Urinary bladder (tissue), 4 donors: ENCODE results near the gene BMPER. TPM values are rescaled to one million over a fixed set of nuclear protein-coding genes. Genes with fewer than 3 reads are reported as not detected.
A peak's percentile ranks its signal among the peaks of the same experiment; 100 is the strongest.

ENCODE experiments used
- DNase-seq: peaks from one replicate; pipeline ENCODE4 v3.0.0-alpha.2; 2015; ENCODE audit errors: extremely low spot score
- H3K27ac ChIP-seq: one replicate; pipeline ENCODE4 v1.5.1; 2013; ENCODE audit warnings: low read depth, mild to moderate bottlenecking, moderate library complexity
- H3K36me3 ChIP-seq: one replicate; pipeline ENCODE4 v1.6.1; 2013; ENCODE audit warnings: mild to moderate bottlenecking, moderate library complexity; ENCODE audit not compliant: insufficient read depth
- H3K4me1 ChIP-seq: one replicate; pipeline ENCODE4 v1.6.1; 2013; ENCODE audit warnings: mild to moderate bottlenecking, moderate library complexity; ENCODE audit not compliant: insufficient read depth
- H3K4me3 ChIP-seq: one replicate; pipeline ENCODE4 v1.5.1; 2013; ENCODE audit warnings: low read depth, low read length
- WGBS: extraction: QIAGEN DNeasy Blood & Tissue Kit; methylation state at CpG from one replicate; pipeline ENCODE4 v1.1.7; 2013; 5-methylcytosine and 5-hydroxymethylcytosine counted together
- polyA plus RNA-seq: library from polyadenylated mRNA; stranded (reverse); fragments of 200-250 nt; gene quantifications from one replicate; pipeline ENCODE4 v1.2.3, GENCODE V29; 2013
- total RNA-seq: library from RNA; depleted of rRNA; stranded (reverse); fragments of >200 nt; gene quantifications from one replicate; pipeline ENCODE4 v1.2.3, GENCODE V29; 2014
- donor health status: healthy with polysubstance abuse.
- donor health status: healthy.

Gene BMPER
- total and polyA plus RNA-seq, 2 donors, result 3.5 to 18.9 TPM

- Histone ChIP-seq H3K4me1 (no peaks in the 10 kb centered on the region), H3K36me3 (no peaks in the 10 kb centered on the region), H3K4me3 (no peak overlapping the region), H3K27ac (no peak overlapping the region)
- DNase-seq, result no peak
- WGBS, result 93% methylated on average over 5 of the region's 5 CpGs
These were observed 44.8 kb downstream of the BMPER start for GRCh38 chr7:33950047-33950714.

- no peak for DNase-seq
These were observed 47.5 kb downstream of the BMPER start for GRCh38 chr7:33952824-33953223.

GRCh38 chr7:33958104-33958503, 52.8 kb downstream of the BMPER start:
- no peaks in the 10 kb centered on the region for H3K36me3 ChIP-seq
- H3K4me3 ChIP-seq, result no peak overlapping the region
- H3K27ac ChIP-seq, result no peak overlapping the region
- no peak for DNase-seq
- H3K4me1 ChIP-seq, result no peaks in the 10 kb centered on the region
- WGBS, result 75% methylated on average over 1 of the region's 1 CpG

More at GRCh38 chr7:33952824-33953223, 47.5 kb downstream of the BMPER start:
- H3K4me3 ChIP-seq, result no peak overlapping the region
- no peaks in the 10 kb centered on the region for H3K36me3 ChIP-seq
- WGBS, result 91% methylated on average over 3 of the region's 3 CpGs
- H3K4me1 ChIP-seq, result no peaks in the 10 kb centered on the region
- H3K27ac ChIP-seq, result no peak overlapping the region

- Histone ChIP-seq H3K4me1 (no peaks in the 10 kb centered on the region), H3K4me3 (no peak overlapping the region), H3K36me3 (no peaks in the 10 kb centered on the region), H3K27ac (no peak overlapping the region)
- 94% methylated on average over 1 of the region's 1 CpG for WGBS
- DNase-seq, result no peak
These were observed 54.3 kb downstream of the BMPER start for GRCh38 chr7:33959676-33960075.

GRCh38 chr7:33961948-33962347, 56.6 kb downstream of the BMPER start:
- Histone ChIP-seq H3K4me1 (no peaks in the 10 kb centered on the region), H3K27ac (no peak overlapping the region), H3K4me3 (no peak overlapping the region), H3K36me3 (no peaks in the 10 kb centered on the region)
- no peak for DNase-seq
- WGBS, result 65% methylated on average over 1 of the region's 1 CpG

GRCh38 chr7:33964417-33965182, 59.3 kb downstream of the BMPER start:
- no peak overlapping the region for H3K27ac ChIP-seq
- no peaks in the 10 kb centered on the region for H3K36me3 ChIP-seq
- H3K4me3 ChIP-seq, result no peak overlapping the region
- DNase-seq, result peak; percentile 8
- H3K4me1 ChIP-seq, result no peaks in the 10 kb centered on the region
- 46% methylated on average over 9 of the region's 9 CpGs for WGBS

- Histone ChIP-seq H3K27ac (no peak overlapping the region), H3K36me3 (no peaks in the 10 kb centered on the region), H3K4me3 (no peak overlapping the region), H3K4me1 (no peaks in the 10 kb centered on the region)
- DNase-seq, result peak; percentile 8
- WGBS, result 82% methylated on average over 2 of the region's 2 CpGs
These were observed 59.9 kb downstream of the BMPER start for GRCh38 chr7:33965183-33965744.

GRCh38 chr7:33968591-33968990, 63.3 kb downstream of the BMPER start:
- 96% methylated on average over 1 of the region's 1 CpG for WGBS
- no peaks in the 10 kb centered on the region for H3K4me1 ChIP-seq
- DNase-seq, result no peak
- no peaks in the 10 kb centered on the region for H3K36me3 ChIP-seq
- no peak overlapping the region for H3K27ac ChIP-seq
- H3K4me3 ChIP-seq, result no peak overlapping the region

GRCh38 chr7:33970536-33970935, 65.2 kb downstream of the BMPER start:
- no peak overlapping the region for H3K4me3 ChIP-seq
- H3K27ac ChIP-seq, result no peak overlapping the region
- H3K36me3 ChIP-seq, result no peaks in the 10 kb centered on the region
- H3K4me1 ChIP-seq, result no peaks in the 10 kb centered on the region
- WGBS, result 90% methylated on average over 5 of the region's 5 CpGs
- no peak for DNase-seq

GRCh38 chr7:33971106-33971505, 65.8 kb downstream of the BMPER start:
- no peak overlapping the region for H3K27ac ChIP-seq
- no peaks in the 10 kb centered on the region for H3K4me1 ChIP-seq
- 86% methylated on average over 3 of the region's 3 CpGs for WGBS
- no peak for DNase-seq
- no peaks in the 10 kb centered on the region for H3K36me3 ChIP-seq
- H3K4me3 ChIP-seq, result no peak overlapping the region

GRCh38 chr7:33973231-33974015, 68.1 kb downstream of the BMPER start:
- no peak overlapping the region for H3K27ac ChIP-seq
- H3K4me1 ChIP-seq, result no peaks in the 10 kb centered on the region
- H3K4me3 ChIP-seq, result no peak overlapping the region
- 85% methylated on average over 5 of the region's 5 CpGs for WGBS
- H3K36me3 ChIP-seq, result no peaks in the 10 kb centered on the region
- DNase-seq, result no peak

- 78% methylated on average over 6 of the region's 6 CpGs for WGBS
- Histone ChIP-seq H3K4me3 (no peak overlapping the region), H3K36me3 (no peaks in the 10 kb centered on the region), H3K27ac (no peak overlapping the region), H3K4me1 (no peaks in the 10 kb centered on the region)
- DNase-seq, result no peak
These were observed 74.0 kb downstream of the BMPER start for GRCh38 chr7:33979300-33979806.

GRCh38 chr7:33979807-33980355, 74.5 kb downstream of the BMPER start:
- no peak overlapping the region for H3K27ac ChIP-seq
- H3K36me3 ChIP-seq, result no peaks in the 10 kb centered on the region
- H3K4me1 ChIP-seq, result no peaks in the 10 kb centered on the region
- no peak overlapping the region for H3K4me3 ChIP-seq
- 55% methylated on average over 8 of the region's 8 CpGs for WGBS
- no peak for DNase-seq
